Activated T-cell treated with anti-CD3 and anti-CD28 coated beads, Interleukin-2, amount 50 U/mL, for 48 hours (primary cell): ENCODE results near the gene AQP3.
"Not testable (repeated sequence)": the region's sequence is repeated elsewhere in the genome, so short reads cannot be mapped to it uniquely, and the experiment has no call there.

Experiments used
- DNase-seq, 2 experiments: peaks; one replicate each; pipeline ENCODE4 v3.0.0-alpha.2; 2020

Gene AQP3

GRCh38 chr9:33446946-33447798, at the start of gene AQP3:
AQP3 (minus strand) TSS chr9:33447593; CDS start chr9:33447530, 63 bp downstream.
- peak; percentile 78 for DNase-seq

- not testable (repeated sequence) for DNase-seq
Observed at GRCh38 chr9:33493819-33494218, 46.4 kb upstream of the AQP3 start.

GRCh38 chr9:33489066-33489465, 41.7 kb upstream of the AQP3 start:
- no peak for DNase-seq

- not testable (repeated sequence) for DNase-seq
Observed at GRCh38 chr9:33485312-33485711, 37.9 kb upstream of the AQP3 start.

- DNase-seq: no peak
Observed at GRCh38 chr9:33480976-33481375, 33.6 kb upstream of the AQP3 start.

- no peak for DNase-seq
Observed at GRCh38 chr9:33480106-33480505, 32.7 kb upstream of the AQP3 start.

- DNase-seq: peak in 1 of 2 experiments; percentile 6
Observed at GRCh38 chr9:33476503-33476902, 29.1 kb upstream of the AQP3 start.

GRCh38 chr9:33475357-33475756, 28.0 kb upstream of the AQP3 start:
- peak in 1 of 2 experiments; percentile 8 for DNase-seq

GRCh38 chr9:33473643-33474352, 26.4 kb upstream of the AQP3 start, which contains the start of gene NOL6:
NOL6 (minus strand) TSS chr9:33473924; CDS start chr9:33473842, 82 bp downstream.
- DNase-seq: peak; percentile 99 to 100

GRCh38 chr9:33472881-33473615, 25.7 kb upstream of the AQP3 start:
- DNase-seq: no peak

GRCh38 chr9:33472171-33472880, 24.9 kb upstream of the AQP3 start:
- DNase-seq: peak in 1 of 2 experiments; percentile 10

- DNase-seq: no peak
Observed at GRCh38 chr9:33471361-33471760, 24.0 kb upstream of the AQP3 start.

GRCh38 chr9:33469891-33470290, 22.5 kb upstream of the AQP3 start:
- peak in 1 of 2 experiments; percentile 11 for DNase-seq

GRCh38 chr9:33468797-33469621, 21.6 kb upstream of the AQP3 start:
- DNase-seq: no peak

GRCh38 chr9:33468215-33468730, 20.9 kb upstream of the AQP3 start:
- DNase-seq: no peak

- DNase-seq: peak in 1 of 2 experiments; percentile 14
Observed at GRCh38 chr9:33467526-33467925, 20.1 kb upstream of the AQP3 start.

- DNase-seq: peak; percentile 86
Observed at GRCh38 chr9:33466565-33467495, 19.4 kb upstream of the AQP3 start.

GRCh38 chr9:33465596-33466564, 18.5 kb upstream of the AQP3 start:
- peak in 1 of 2 experiments; percentile 12 for DNase-seq

- DNase-seq: no peak
Observed at GRCh38 chr9:33465096-33465495, 17.7 kb upstream of the AQP3 start.
